Neural progenitor cell (in vitro differentiated cells): Measurements from ENCODE around the gene GEMIN5. TPM values are rescaled to one million over a fixed set of nuclear protein-coding genes. Genes with fewer than 3 reads are reported as not detected.

ENCODE experiments used
- DNase-seq: peaks from one replicate; pipeline ENCODE4 v3.0.0-alpha.2; 2016; ENCODE audit warnings: low spot score
- H2AFZ ChIP-seq: fragments of 200-600 bp; sonication (generic); replicated peaks from 2 replicates; pipeline ENCODE4 v1.6.1; 2016; ENCODE audit warnings: antibody characterized with exemption
- H3F3A ChIP-seq: fragments of 200-600 bp; sonication (generic); 2 replicates; pipeline ENCODE4 v1.6.1; 2016; ENCODE audit warnings: antibody characterized with exemption, low read depth
- H3K27ac ChIP-seq: fragments of 200-600 bp; sonication (generic); 2 replicates; pipeline ENCODE4 v1.5.1; 2016; ENCODE audit warnings: mild to moderate bottlenecking
- H3K27me3 ChIP-seq: fragments of 200-600 bp; sonication (generic); 2 replicates; pipeline ENCODE4 v1.6.1; 2016; ENCODE audit warnings: mild to moderate bottlenecking, moderate library complexity
- H3K36me3 ChIP-seq: fragments of 200-600 bp; sonication (generic); 2 replicates; pipeline ENCODE4 v1.5.1; 2016
- H3K4me1 ChIP-seq: fragments of 200-600 bp; sonication (generic); 2 replicates; pipeline ENCODE4 v1.6.1; 2016; ENCODE audit warnings: mixed run types
- H3K4me2 ChIP-seq: fragments of 200-600 bp; sonication (generic); 2 replicates; pipeline ENCODE4 v1.6.1; 2016
- H3K4me3 ChIP-seq: fragments of 200-600 bp; sonication (generic); 2 replicates; pipeline ENCODE4 v1.5.1; 2016
- H3K79me2 ChIP-seq: fragments of 200-600 bp; sonication (generic); 2 replicates; pipeline ENCODE4 v1.6.1; 2016; ENCODE audit warnings: low read depth
- H3K9ac ChIP-seq: fragments of 200-600 bp; sonication (generic); 2 replicates; pipeline ENCODE4 v1.6.1; 2016
- H3K9me3 ChIP-seq: fragments of 200-600 bp; sonication (generic); 2 replicates; pipeline ENCODE4 v1.5.1; 2016; ENCODE audit warnings: low read depth
- H4K20me1 ChIP-seq: fragments of 200-600 bp; sonication (generic); 2 replicates; pipeline ENCODE4 v1.6.1; 2016; ENCODE audit warnings: low read depth
- H3K27ac Mint-ChIP-seq: 3 replicates; pipeline ENCODE4 v1.8.0; 2021; ENCODE audit warnings: mixed read lengths
- H3K27me3 Mint-ChIP-seq: 2 replicates; pipeline ENCODE4 v1.8.0; 2022; ENCODE audit warnings: low read depth, mild to moderate bottlenecking, inconsistent platforms, moderate library complexity, mixed read lengths; ENCODE audit not compliant: insufficient read depth
- H3K36me3 Mint-ChIP-seq: 3 replicates; pipeline ENCODE4 v1.8.0; 2021; ENCODE audit warnings: mixed read lengths
- H3K4me1 Mint-ChIP-seq: 3 replicates; pipeline ENCODE4 v1.8.0; 2021; ENCODE audit warnings: mixed read lengths
- H3K4me3 Mint-ChIP-seq: 3 replicates; pipeline ENCODE4 v1.8.0; 2021; ENCODE audit warnings: mild to moderate bottlenecking, moderate library complexity, mixed read lengths
- H3K9me3 Mint-ChIP-seq: 3 replicates; pipeline ENCODE4 v1.8.0; 2020; ENCODE audit warnings: mixed read lengths
- EZH2 ChIP-seq: fragments of 200-600 bp; sonication (generic); IDR thresholded peaks from 2 replicates; pipeline ENCODE4 v1.6.1; 2017; ENCODE audit warnings: antibody characterized with exemption, mild to moderate bottlenecking, moderate library complexity
- EZH2phosphoT487 ChIP-seq: fragments of 200-600 bp; sonication (generic); IDR thresholded peaks from 2 replicates; pipeline ENCODE4 v1.6.1; 2017; ENCODE audit warnings: antibody characterized with exemption
- total RNA-seq: library from RNA; depleted of rRNA; stranded (reverse); fragments of >200 nt; gene quantifications from 2 replicates; pipeline ENCODE4 v1.2.3, GENCODE V29; 2015; ENCODE audit warnings: low replicate concordance
- TF ChIP-seq, protein P1 (sequence below): fragments of 200-600 bp; sonication (generic); IDR thresholded peaks from 2 replicates; pipeline ENCODE4 v1.5.1; 2017; ENCODE audit warnings: antibody characterized with exemption, mild to moderate bottlenecking

GEMIN5 gene
- total RNA-seq, 1 donor from 2014 or later, result 18.5 TPM

- Mint-ChIP-seq H3K27ac (no peak overlapping the region), H3K36me3 (peaks cover 10% of the 10 kb centered on the region)
Measured at GRCh38 chr5:154962494-154962893, 24.5 kb upstream of the GEMIN5 start.

DNA sequence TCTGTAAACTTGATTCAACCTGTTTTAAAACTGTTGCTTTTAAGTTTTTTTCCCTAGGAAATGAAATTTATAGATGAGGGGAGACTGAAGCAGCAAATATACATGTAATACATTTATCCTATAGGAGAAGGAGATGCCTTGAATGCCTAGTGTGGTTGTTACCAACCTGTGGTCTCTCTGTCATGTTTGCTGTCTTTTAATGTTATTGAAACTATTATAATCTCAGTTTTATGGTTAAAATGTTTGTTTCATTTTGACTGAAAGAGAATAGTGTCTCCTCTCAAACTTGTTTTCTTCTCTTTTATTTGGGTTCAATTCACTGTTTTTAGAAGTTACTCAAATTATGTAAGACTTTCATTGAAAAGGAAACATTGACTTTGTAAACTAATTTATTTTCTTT is 18.7 kb upstream of the GEMIN5 start:
- DNase-seq, result no peak
- no peak overlapping the region for H3K27ac Mint-ChIP-seq
- no peaks in the 10 kb centered on the region for H4K20me1 ChIP-seq
- H3K4me3 Mint-ChIP-seq, result no peak overlapping the region
- H3K4me3 ChIP-seq, result no peak overlapping the region
- no peak overlapping the region for H3K27ac ChIP-seq
- no peaks in the 10 kb centered on the region for H3F3A ChIP-seq
- no peaks in the 10 kb centered on the region for H3K9me3 ChIP-seq
- peaks cover 14% of the 10 kb centered on the region for H3K79me2 ChIP-seq
- peaks cover 13% of the 10 kb centered on the region for H3K36me3 Mint-ChIP-seq
- no peak overlapping the region for H3K9ac ChIP-seq
- H2AFZ ChIP-seq, result no peak overlapping the region
- H3K4me1 ChIP-seq, result no peaks in the 10 kb centered on the region
- TF ChIP-seq, protein P1, sequence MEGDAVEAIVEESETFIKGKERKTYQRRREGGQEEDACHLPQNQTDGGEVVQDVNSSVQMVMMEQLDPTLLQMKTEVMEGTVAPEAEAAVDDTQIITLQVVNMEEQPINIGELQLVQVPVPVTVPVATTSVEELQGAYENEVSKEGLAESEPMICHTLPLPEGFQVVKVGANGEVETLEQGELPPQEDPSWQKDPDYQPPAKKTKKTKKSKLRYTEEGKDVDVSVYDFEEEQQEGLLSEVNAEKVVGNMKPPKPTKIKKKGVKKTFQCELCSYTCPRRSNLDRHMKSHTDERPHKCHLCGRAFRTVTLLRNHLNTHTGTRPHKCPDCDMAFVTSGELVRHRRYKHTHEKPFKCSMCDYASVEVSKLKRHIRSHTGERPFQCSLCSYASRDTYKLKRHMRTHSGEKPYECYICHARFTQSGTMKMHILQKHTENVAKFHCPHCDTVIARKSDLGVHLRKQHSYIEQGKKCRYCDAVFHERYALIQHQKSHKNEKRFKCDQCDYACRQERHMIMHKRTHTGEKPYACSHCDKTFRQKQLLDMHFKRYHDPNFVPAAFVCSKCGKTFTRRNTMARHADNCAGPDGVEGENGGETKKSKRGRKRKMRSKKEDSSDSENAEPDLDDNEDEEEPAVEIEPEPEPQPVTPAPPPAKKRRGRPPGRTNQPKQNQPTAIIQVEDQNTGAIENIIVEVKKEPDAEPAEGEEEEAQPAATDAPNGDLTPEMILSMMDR, result no peak
- no peak for TF ChIP-seq EZH2
- no peak for TF ChIP-seq EZH2phosphoT487
- H3K27me3 Mint-ChIP-seq, result no peaks in the 10 kb centered on the region
- no peak overlapping the region for H3K4me2 ChIP-seq
- no peaks in the 10 kb centered on the region for H3K9me3 Mint-ChIP-seq
- no peaks in the 10 kb centered on the region for H3K4me1 Mint-ChIP-seq
- H3K27me3 ChIP-seq, result no peaks in the 10 kb centered on the region
- peaks cover 17% of the 10 kb centered on the region for H3K36me3 ChIP-seq

More at GRCh38 chr5:154962494-154962893, 24.5 kb upstream of the GEMIN5 start:
- DNase-seq, result no peak
- Mint-ChIP-seq H3K4me3 (no peak overlapping the region), H3K4me1 (no peaks in the 10 kb centered on the region), H3K9me3 (no peaks in the 10 kb centered on the region), H3K27me3 (no peaks in the 10 kb centered on the region)
- H3K79me2 ChIP-seq, result no peaks in the 10 kb centered on the region
- no peak overlapping the region for H3K27ac ChIP-seq
- no peaks in the 10 kb centered on the region for H3K27me3 ChIP-seq
- no peaks in the 10 kb centered on the region for H3K4me1 ChIP-seq
- no peak overlapping the region for H2AFZ ChIP-seq
- H4K20me1 ChIP-seq, result no peaks in the 10 kb centered on the region
- no peak for TF ChIP-seq EZH2phosphoT487
- no peak for TF ChIP-seq EZH2
- TF ChIP-seq, protein P1, result no peak
- H3K4me2 ChIP-seq, result no peak overlapping the region
- no peaks in the 10 kb centered on the region for H3F3A ChIP-seq
- no peak overlapping the region for H3K9ac ChIP-seq
- H3K4me3 ChIP-seq, result no peak overlapping the region
- H3K36me3 ChIP-seq, result peaks cover 9% of the 10 kb centered on the region
- no peaks in the 10 kb centered on the region for H3K9me3 ChIP-seq

- Mint-ChIP-seq H3K27me3 (no peaks in the 10 kb centered on the region), H3K9me3 (no peaks in the 10 kb centered on the region), H3K4me3 (no peak overlapping the region), H3K27ac (no peak overlapping the region), H3K36me3 (peaks cover 4% of the 10 kb centered on the region), H3K4me1 (no peaks in the 10 kb centered on the region)
- no peaks in the 10 kb centered on the region for H3K9me3 ChIP-seq
- H3K4me2 ChIP-seq, result no peak overlapping the region
- H4K20me1 ChIP-seq, result peaks cover 35% of the 10 kb centered on the region
- no peak overlapping the region for H2AFZ ChIP-seq
- H3K4me3 ChIP-seq, result no peak overlapping the region
- H3K27ac ChIP-seq, result no peak overlapping the region
- H3K79me2 ChIP-seq, result peaks cover 73% of the 10 kb centered on the region
- DNase-seq, result no peak
- TF ChIP-seq, protein P1, result no peak
- TF ChIP-seq EZH2, result no peak
- no peak for TF ChIP-seq EZH2phosphoT487
- H3F3A ChIP-seq, result no peaks in the 10 kb centered on the region
- no peaks in the 10 kb centered on the region for H3K36me3 ChIP-seq
- no peaks in the 10 kb centered on the region for H3K4me1 ChIP-seq
- no peaks in the 10 kb centered on the region for H3K27me3 ChIP-seq
- no peak overlapping the region for H3K9ac ChIP-seq
Measured at GRCh38 chr5:154949781-154950180, 11.8 kb upstream of the GEMIN5 start.
